Measurements from ENCODE around the gene SLC9A2. TPM values are rescaled to one million over a fixed set of nuclear protein-coding genes. Genes with fewer than 3 reads are reported as not detected.

Gene SLC9A2
- total and polyA plus RNA-seq, 2 of the 13 experiments (the other 11 are each of a cell fraction or from before 2014, with no cell fraction given), result 0.02 TPM; not detected in 1

DNA sequence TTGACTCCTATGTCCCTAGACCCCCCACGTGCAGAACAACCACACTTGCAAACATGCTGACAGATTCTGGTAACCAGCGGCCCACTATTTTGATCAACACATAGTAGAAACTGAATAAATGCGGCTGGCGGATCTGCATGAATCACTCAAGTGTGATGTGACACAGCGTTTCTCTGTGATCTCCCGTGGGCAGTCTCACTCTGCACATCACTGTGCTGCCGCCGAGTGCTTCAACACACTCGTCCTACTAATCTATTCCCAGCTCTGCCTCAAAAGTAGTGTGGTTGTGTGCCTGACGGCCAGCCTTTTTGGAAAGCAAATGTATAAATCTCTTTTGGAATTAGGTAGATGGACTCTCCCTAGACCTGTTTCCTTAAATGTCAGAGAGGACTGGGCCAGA, 105.2 kb downstream of the SLC9A2 start (continued):
- TF ChIP-seq ZNF44 (CRISPR knock-in tag; IDR thresholded peaks at IDR 0.05) (no peak), ZNF761 (CRISPR knock-in tag; conservative IDR thresholded peaks at IDR 0.05) (0 out of 2 replicates have a peak, but pooled peaks have one; percentile 11), SKI (IDR thresholded peaks at IDR 0.05; ENCODE audit: partially characterized antibody) (no peak), MXD1 (CRISPR knock-in tag; IDR thresholded peaks at IDR 0.05) (no peak), CTCF (CRISPR knock-in tag; IDR thresholded peaks at IDR 0.05) (no peak), FOSL1 (CRISPR knock-in tag; IDR thresholded peaks at IDR 0.05; ENCODE audit: borderline replicate concordance) (no peak), ZNF24 (IDR thresholded peaks at IDR 0.05) (no peak), NR2F1 (CRISPR knock-in tag; IDR thresholded peaks at IDR 0.05) (no peak), HNRNPUL1 (IDR thresholded peaks at IDR 0.05; ENCODE audit: low read depth, low read length) (no peak), ATF7 (IDR thresholded peaks at IDR 0.05) (no peak), ATF7 (CRISPR knock-in tag; IDR thresholded peaks at IDR 0.05) (no peak), ZNF10 (CRISPR knock-in tag; IDR thresholded peaks at IDR 0.05; ENCODE audit: borderline replicate concordance, low read depth) (no peak), KLF6 (CRISPR knock-in tag; IDR thresholded peaks at IDR 0.05) (no peak), PHF20 (CRISPR knock-in tag; IDR thresholded peaks at IDR 0.05) (0 out of 2 replicates have a peak, but pooled peaks have one; percentile 25), AGO1 (IDR thresholded peaks at IDR 0.05; ENCODE audit: low read depth, low read length, poor library complexity, severe bottlenecking) (no peak), IKZF1 (IDR thresholded peaks at IDR 0.05) (no peak), ZNF746 (CRISPR knock-in tag; IDR thresholded peaks at IDR 0.05) (no peak), JDP2 (CRISPR knock-in tag; IDR thresholded peaks at IDR 0.05; ENCODE audit: borderline replicate concordance) (no peak), SNAPC4 (CRISPR knock-in tag; IDR thresholded peaks at IDR 0.05) (no peak), RFX1 (IDR thresholded peaks at IDR 0.05) (no peak), SIX4 (CRISPR knock-in tag; IDR thresholded peaks at IDR 0.05) (no peak), ZBTB38 (CRISPR knock-in tag; IDR thresholded peaks at IDR 0.05) (peak; percentile 65; the same call in 1 of the 2 replicates)
- TF ChIP-seq, protein P1, sequence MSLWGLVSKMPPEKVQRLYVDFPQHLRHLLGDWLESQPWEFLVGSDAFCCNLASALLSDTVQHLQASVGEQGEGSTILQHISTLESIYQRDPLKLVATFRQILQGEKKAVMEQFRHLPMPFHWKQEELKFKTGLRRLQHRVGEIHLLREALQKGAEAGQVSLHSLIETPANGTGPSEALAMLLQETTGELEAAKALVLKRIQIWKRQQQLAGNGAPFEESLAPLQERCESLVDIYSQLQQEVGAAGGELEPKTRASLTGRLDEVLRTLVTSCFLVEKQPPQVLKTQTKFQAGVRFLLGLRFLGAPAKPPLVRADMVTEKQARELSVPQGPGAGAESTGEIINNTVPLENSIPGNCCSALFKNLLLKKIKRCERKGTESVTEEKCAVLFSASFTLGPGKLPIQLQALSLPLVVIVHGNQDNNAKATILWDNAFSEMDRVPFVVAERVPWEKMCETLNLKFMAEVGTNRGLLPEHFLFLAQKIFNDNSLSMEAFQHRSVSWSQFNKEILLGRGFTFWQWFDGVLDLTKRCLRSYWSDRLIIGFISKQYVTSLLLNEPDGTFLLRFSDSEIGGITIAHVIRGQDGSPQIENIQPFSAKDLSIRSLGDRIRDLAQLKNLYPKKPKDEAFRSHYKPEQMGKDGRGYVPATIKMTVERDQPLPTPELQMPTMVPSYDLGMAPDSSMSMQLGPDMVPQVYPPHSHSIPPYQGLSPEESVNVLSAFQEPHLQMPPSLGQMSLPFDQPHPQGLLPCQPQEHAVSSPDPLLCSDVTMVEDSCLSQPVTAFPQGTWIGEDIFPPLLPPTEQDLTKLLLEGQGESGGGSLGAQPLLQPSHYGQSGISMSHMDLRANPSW (CRISPR knock-in tag; IDR thresholded peaks at IDR 0.05; ENCODE audit: borderline replicate concordance), result peak; percentile 4; the same call in 1 of the 2 replicates

All from HepG2 (cell line).